VCaP (cell line): ENCODE measurements around the gene SCO1.

Experiments used
- H3K27ac ChIP-seq: fragments of 450-650 bp; 2 replicates; pipeline ENCODE4 v1.5.1; 2017
- TF ChIP-seq, protein P1 (sequence below): fragments of 450-650 bp; conservative IDR thresholded peaks from 2 replicates; pipeline ENCODE4 v1.5.1; 2017; ENCODE audit warnings: mild to moderate bottlenecking, moderate library complexity

SCO1 gene

DNA sequence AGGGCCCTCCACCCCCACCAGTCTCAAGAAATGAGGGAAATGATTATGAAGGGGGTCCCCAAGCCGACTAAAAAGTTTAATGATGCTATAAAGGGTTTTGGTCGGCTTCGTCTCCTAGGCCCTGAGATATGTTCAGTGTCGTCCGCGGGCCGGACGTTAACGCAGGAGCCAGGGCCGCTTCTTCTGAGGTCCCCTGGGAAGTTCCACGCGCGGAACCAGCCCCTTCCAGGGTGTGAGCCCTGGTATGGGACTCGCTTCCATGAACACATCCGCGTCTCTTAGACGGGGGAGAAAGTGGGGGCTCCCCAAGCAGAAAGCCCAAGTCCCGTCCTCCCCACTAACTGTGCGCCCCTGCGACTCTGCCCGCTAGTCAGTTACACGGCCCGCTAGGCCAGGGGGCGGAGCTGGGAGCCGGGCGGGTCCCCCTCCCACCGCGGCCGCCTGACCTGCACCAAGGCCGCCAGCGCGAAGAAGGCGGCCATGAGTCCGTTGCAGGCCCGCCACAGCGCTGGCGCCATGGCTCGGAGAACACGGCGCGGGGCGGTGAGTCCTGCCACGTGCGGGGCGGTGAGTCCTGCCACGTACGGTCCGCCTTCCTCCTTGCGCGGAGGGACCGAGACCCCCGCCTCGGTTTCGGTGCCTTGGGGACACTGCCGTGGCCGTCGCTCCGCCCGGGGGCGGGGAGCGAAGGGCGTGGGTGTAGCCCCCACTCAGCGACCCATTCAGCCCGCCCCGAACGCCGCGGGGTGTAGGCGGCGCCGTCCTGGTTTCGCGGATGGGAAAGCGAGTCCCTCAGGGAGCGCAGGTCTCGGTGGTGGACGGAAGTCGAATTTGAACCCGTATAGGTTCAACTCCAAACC lies 32.2 kb upstream of the SCO1 start, which contains the start of gene TMEM220:
TMEM220 (minus strand) TSS at position 690 of the 860 bp plus-strand sequence; CDS start at position 518, 172 bp downstream.
- H3K27ac ChIP-seq, result no peak within 1 kb of the TSS
- TF ChIP-seq, protein P1, sequence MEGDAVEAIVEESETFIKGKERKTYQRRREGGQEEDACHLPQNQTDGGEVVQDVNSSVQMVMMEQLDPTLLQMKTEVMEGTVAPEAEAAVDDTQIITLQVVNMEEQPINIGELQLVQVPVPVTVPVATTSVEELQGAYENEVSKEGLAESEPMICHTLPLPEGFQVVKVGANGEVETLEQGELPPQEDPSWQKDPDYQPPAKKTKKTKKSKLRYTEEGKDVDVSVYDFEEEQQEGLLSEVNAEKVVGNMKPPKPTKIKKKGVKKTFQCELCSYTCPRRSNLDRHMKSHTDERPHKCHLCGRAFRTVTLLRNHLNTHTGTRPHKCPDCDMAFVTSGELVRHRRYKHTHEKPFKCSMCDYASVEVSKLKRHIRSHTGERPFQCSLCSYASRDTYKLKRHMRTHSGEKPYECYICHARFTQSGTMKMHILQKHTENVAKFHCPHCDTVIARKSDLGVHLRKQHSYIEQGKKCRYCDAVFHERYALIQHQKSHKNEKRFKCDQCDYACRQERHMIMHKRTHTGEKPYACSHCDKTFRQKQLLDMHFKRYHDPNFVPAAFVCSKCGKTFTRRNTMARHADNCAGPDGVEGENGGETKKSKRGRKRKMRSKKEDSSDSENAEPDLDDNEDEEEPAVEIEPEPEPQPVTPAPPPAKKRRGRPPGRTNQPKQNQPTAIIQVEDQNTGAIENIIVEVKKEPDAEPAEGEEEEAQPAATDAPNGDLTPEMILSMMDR, result no peak

DNA sequence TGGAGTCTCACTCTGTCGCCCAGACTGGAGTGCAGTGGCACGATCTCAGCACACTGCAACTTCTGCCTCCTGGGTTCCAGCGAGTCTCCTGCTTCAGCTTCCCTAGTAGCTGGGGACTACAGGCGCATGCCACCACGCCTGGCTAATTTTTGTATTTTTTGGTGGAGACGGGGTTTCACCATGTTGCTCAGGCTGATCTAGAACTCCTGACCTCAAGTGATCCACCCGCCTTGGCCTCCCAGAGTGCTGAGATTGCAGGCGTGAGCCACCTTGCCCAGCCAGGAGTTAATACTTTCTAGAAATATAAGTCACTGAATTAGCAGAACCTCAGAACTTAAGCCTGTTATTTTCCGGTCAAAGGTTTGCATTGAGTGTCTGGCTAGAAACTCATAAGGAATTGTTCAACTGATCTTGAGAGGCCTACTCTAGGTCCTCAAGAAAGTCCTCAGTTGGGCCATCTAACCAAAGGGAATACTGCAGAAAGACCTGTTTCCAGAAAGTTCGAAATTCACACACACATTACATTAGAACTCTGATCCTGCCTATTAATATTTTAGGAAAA lies 31.1 kb upstream of the SCO1 start:
- TF ChIP-seq, protein P1, result no peak
- H3K27ac ChIP-seq, result no peak overlapping the region

DNA sequence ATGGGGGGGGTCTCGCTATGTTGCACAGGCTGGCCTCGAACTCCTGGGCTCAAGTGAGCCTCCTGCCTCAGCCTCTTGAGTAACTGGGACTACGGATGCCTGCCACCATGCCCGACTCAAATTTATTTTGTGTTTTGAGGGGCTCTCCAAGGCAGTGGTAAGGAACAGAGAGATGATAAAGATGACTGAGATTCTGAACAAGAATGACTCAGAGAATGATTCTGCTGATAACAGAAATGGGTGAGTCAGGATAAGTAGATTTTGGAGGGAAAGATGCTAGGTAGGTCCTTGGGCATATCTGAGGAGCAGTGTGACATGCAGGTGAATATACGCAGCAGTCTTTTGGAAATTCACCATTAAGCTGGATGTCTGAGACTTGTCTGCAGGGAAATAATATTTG lies 29.9 kb upstream of the SCO1 start:
- TF ChIP-seq, protein P1, result no peak

DNA sequence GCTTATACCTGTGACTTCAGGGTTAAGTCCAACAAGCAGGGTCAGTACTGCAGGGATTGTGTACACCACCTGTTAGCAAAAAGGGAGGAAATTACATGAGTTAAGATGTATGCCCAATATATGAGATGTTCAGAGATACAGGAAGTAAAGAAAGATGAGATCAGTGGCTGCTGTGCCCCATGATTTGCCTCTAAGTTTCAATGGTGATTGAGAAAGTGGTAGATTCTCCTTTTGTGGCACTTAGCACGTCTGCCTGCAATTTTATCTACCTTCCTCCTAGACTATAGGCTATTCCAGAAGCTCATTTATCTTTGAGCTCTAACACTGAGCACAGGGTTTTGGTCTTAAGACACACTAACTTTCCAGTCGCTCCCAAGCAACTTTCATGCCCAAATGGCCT lies 28.9 kb upstream of the SCO1 start:
- TF ChIP-seq, protein P1, result no peak
- no peak overlapping the region for H3K27ac ChIP-seq

More for the DNA sequence above, 29.9 kb upstream of the SCO1 start:
- H3K27ac ChIP-seq, result peak overlapping the region; percentile 34

DNA sequence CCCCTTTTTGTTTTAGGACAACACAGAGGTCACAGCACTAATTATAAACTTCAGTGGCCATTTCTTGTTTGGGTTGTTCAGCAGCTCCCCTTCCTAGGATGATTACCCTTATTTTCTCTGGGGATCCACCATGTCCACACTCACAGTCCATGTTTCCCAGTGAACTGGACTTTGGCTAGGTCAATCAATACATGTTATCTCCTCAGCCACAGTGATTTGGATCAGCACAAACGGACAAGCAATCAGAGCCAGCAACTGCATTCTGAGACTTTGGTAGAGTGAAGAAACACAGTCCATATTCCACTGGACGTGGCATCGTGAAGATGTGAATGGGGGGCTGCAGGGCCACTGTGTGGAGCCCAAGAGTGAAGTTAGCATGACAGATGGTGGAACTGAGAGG lies 27.9 kb upstream of the SCO1 start:
- H3K27ac ChIP-seq, result no peak overlapping the region
- TF ChIP-seq, protein P1, result no peak

DNA sequence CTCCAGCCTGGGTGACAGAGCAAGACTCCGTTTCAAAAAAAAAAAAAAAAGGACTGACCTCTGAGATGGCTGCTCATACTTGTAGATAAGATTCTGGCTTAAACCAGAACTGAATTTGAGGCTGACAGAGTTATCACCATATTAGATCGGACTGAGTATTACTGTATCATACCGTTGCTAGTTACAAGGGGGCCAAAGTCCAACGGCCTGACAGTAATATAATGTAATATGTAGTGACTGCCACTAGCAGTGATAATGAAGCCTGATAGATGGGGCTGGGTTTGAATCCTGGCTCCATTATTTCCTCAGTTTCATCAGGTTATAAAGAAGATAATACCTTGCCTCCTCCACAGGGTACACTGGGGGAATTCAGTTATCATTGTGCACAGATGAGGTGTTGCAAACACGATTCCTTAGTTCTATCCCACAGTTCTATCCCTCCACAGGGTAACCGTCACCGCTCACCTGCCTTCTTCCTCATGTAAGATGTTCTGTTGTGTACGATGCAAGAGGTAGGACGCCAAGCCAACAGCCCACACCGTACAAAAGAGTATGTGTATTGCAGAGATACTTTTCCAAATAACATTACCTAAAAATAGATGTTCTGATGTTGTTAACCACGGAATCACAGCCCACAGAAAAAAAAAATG lies 27.3 kb upstream of the SCO1 start:
- H3K27ac ChIP-seq, result no peak overlapping the region
- TF ChIP-seq, protein P1, result no peak

DNA sequence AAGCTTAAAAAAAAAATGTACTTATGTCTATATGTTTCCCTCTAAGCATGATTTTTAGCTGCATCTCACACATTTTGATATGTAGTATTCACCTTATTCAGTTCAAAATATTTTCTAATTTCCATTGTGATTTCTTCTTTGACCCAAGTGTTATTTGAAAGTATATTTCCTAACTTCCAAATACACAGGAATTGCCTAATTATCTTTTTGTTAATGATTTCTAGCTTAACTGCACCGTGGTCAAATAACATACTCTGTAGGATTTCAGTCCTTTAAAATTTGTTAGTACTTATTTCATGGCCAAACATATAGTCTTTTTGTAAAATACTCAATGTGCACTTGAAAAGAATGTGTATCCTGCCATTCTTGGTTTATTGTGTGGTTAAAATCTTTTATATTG lies 21.2 kb upstream of the SCO1 start:
- TF ChIP-seq, protein P1, result no peak
- H3K27ac ChIP-seq, result no peak overlapping the region
